Left colon (tissue), 2 donors: Measurements from ENCODE around the gene HHIPL2. TPM values are rescaled to one million over a fixed set of nuclear protein-coding genes. Genes with fewer than 3 reads are reported as not detected.
A peak's percentile ranks its signal among the peaks of the same experiment; 100 is the strongest.
"Not testable (repeated sequence)": the region's sequence is repeated elsewhere in the genome, so short reads cannot be mapped to it uniquely, and the experiment has no call there.

ENCODE experiments used
- ATAC-seq: fragments of 200-7000 bp; cut with Tn5 transposase; one replicate; pipeline ENCODE4 v1.9.1; 2020; ENCODE audit warnings: mild to moderate bottlenecking, moderate library complexity
- DNase-seq, 2 donors: peaks; one replicate each; pipeline ENCODE4 v3.0.0-alpha.2; 2020
- intact Hi-C, 2 donors: fragments of 100-400 bp; cut with DNase I in 1 of 2; cut with micrococcal nuclease in 1 of 2; formaldehyde crosslinking; loops; one replicate each; pipeline versions ENCODE4 v1.11.2 to v1.14.0; 2022; cut with DNase I, micrococcal nuclease
- total RNA-seq, 2 donors: library from RNA; stranded (reverse); fragmentation: NEBNext Ultra II Directional; extraction: Animal tissue kit (Norgen Biotek cat#: 25700); gene quantifications; one replicate each; pipeline ENCODE4 v1.2.1, GENCODE V29; 2021
- donor health status: DM: no; HTN: no; CAD: no.
- donor health status: DM: yes; HTN: yes; CAD: no.

Gene HHIPL2
- total RNA-seq, 2 donors from 2014 or later: 0.67 to 0.70 TPM

GRCh38 chr1:222546091-222546490 lies 1.8 kb downstream of the HHIPL2 start:
- DNase-seq (no peak), ATAC-seq (no peak)
- intact Hi-C loops: no loop called here

- intact Hi-C loops: no loop called here
- peak; percentile 34 for ATAC-seq
Measured at GRCh38 chr1:222543817-222544216, 4.1 kb downstream of the HHIPL2 start.

GRCh38 chr1:222540598-222540995 lies 7.3 kb downstream of the HHIPL2 start:
- ATAC-seq (no peak), DNase-seq (no peak)
- intact Hi-C loops: no loop called here

More at GRCh38 chr1:222543817-222544216, 4.1 kb downstream of the HHIPL2 start:
- DNase-seq: no peak

GRCh38 chr1:222539951-222540597 lies 7.8 kb downstream of the HHIPL2 start:
- DNase-seq: no peak
- no peak for ATAC-seq
- intact Hi-C loops: no loop called here

- DNase-seq (no peak), ATAC-seq (no peak)
- intact Hi-C loops: no loop called here
Measured at GRCh38 chr1:222535455-222535854, 12.4 kb downstream of the HHIPL2 start.

- intact Hi-C loops: no loop called here
- ATAC-seq: no peak
- DNase-seq: no peak
Measured at GRCh38 chr1:222530852-222531251, 17.1 kb downstream of the HHIPL2 start.

- intact Hi-C loops: no loop called here
- no peak for ATAC-seq
- DNase-seq: no peak
Measured at GRCh38 chr1:222529916-222530315, 18.0 kb downstream of the HHIPL2 start.

- intact Hi-C loops: no loop called here
- ATAC-seq: no peak
- no peak for DNase-seq
Measured at GRCh38 chr1:222529181-222529580, 18.7 kb downstream of the HHIPL2 start.

- ATAC-seq: no peak
- intact Hi-C loops: no loop called here
- DNase-seq: no peak
Measured at GRCh38 chr1:222525951-222526350, 22.0 kb downstream of the HHIPL2 start.

GRCh38 chr1:222523852-222524251 lies 24.1 kb downstream of the HHIPL2 start:
- intact Hi-C loops: no loop called here
- DNase-seq: no peak
- ATAC-seq: no peak

- intact Hi-C loops: no loop called here
- ATAC-seq (no peak), DNase-seq (no peak)
Measured at GRCh38 chr1:222522105-222522915, 25.6 kb downstream of the HHIPL2 start.

- intact Hi-C loops: no loop called here
Measured at GRCh38 chr1:222521299-222522104, 26.4 kb downstream of the HHIPL2 start.

GRCh38 chr1:222489496-222489895 lies 58.4 kb downstream of the HHIPL2 start:
- DNase-seq, ATAC-seq: not testable (repeated sequence)

More at GRCh38 chr1:222521299-222522104, 26.4 kb downstream of the HHIPL2 start:
- ATAC-seq (no peak), DNase-seq (no peak)

GRCh38 chr1:222487774-222488173 lies 60.1 kb downstream of the HHIPL2 start:
- ATAC-seq, intact Hi-C loops, DNase-seq: not testable (repeated sequence)

More at GRCh38 chr1:222489496-222489895, 58.4 kb downstream of the HHIPL2 start:
- intact Hi-C loops: not testable (repeated sequence)

- ATAC-seq, intact Hi-C loops: not testable (repeated sequence)
Measured at GRCh38 chr1:222484005-222484404, 63.9 kb downstream of the HHIPL2 start.

GRCh38 chr1:222479567-222479966 lies 68.3 kb downstream of the HHIPL2 start:
- DNase-seq, ATAC-seq, intact Hi-C loops: not testable (repeated sequence)

More at GRCh38 chr1:222484005-222484404, 63.9 kb downstream of the HHIPL2 start:
- DNase-seq: not testable (repeated sequence)

GRCh38 chr1:222476436-222476835 lies 71.5 kb downstream of the HHIPL2 start:
- ATAC-seq, intact Hi-C loops, DNase-seq: not testable (repeated sequence)

GRCh38 chr1:222473717-222474116 lies 74.2 kb downstream of the HHIPL2 start:
- ATAC-seq, intact Hi-C loops, DNase-seq: not testable (repeated sequence)
